SK-N-MC (cell line): Measurements from ENCODE around the gene PLAU.

ENCODE experiments used
- EZH2 ChIP-seq: fragments of 200-600 bp; sonication (generic); IDR thresholded peaks from one replicate; pipeline ENCODE4 v1.6.1; 2017; ENCODE audit warnings: antibody characterized with exemption
- FOXP2 ChIP-seq: optimal IDR thresholded peaks from 2 replicates; pipeline ENCODE3; 2011; ENCODE audit warnings: mild to moderate bottlenecking, moderate library complexity; ENCODE audit not compliant: insufficient read depth; ENCODE audit errors: extremely low read length, control extremely low read depth
- POLR2AphosphoS5 ChIP-seq: IDR thresholded peaks from 2 replicates; pipeline ENCODE4 v1.6.1; 2012; ENCODE audit warnings: mild to moderate bottlenecking, low read depth, low read length, borderline replicate concordance

GRCh38 chr10:73953665-73954064, 42.7 kb downstream of the PLAU start:
- TF ChIP-seq EZH2, result no peak
- TF ChIP-seq POLR2AphosphoS5, result no peak
- no peak for TF ChIP-seq FOXP2
